ENCODE measurements around the gene KCTD18.

The KCTD18 gene

GRCh38 chr2:200446612-200447011, 63.3 kb downstream of the KCTD18 start:
- Histone ChIP-seq H3K4me3 (ENCODE audit: low read depth in 1 of 2, low read length in 1 of 2) (no peak overlapping the region), H3K9me3 (no peaks in the 10 kb centered on the region), H3K4me1 (ENCODE audit: control insufficient read depth in 1 of 2, insufficient read depth in 1 of 2, low read depth in 1 of 2, low read length in 1 of 2) (no peaks in the 10 kb centered on the region), H3K27ac (no peak overlapping the region), H3K27me3 (no peaks in the 10 kb centered on the region), H3K36me3 (no peaks in the 10 kb centered on the region)
- TF ChIP-seq CTCF (IDR thresholded peaks at IDR 0.05) = no peak

DNA sequence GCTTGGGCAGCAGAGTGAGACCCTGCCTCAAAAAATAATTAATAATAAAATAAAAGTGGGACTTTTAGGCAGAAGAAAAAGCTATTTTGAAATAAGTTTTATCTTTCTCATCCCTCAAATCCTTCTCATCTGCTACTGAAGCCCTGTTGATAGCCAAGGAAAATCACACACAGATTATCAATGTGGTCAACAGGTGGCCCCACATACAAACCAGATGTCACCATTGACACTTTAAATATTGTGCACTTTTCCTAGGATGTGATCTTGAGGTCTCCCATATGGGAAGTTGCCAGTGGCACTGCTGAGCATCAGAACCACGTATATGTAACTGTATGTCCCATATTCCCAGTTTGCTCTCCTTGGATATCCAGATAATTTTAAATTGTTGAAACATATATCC, 64.6 kb downstream of the KCTD18 start:
- H3K4me3 ChIP-seq (ENCODE audit: low read depth in 1 of 2, low read length in 1 of 2) = no peak overlapping the region
- H3K36me3 ChIP-seq = no peaks in the 10 kb centered on the region
- H3K4me1 ChIP-seq (ENCODE audit: control insufficient read depth in 1 of 2, insufficient read depth in 1 of 2, low read depth in 1 of 2, low read length in 1 of 2) = no peaks in the 10 kb centered on the region
- TF ChIP-seq CTCF (IDR thresholded peaks at IDR 0.05) = no peak
- no peaks in the 10 kb centered on the region for H3K27me3 ChIP-seq
- H3K9me3 ChIP-seq = no peaks in the 10 kb centered on the region
- H3K27ac ChIP-seq = no peak overlapping the region

DNA sequence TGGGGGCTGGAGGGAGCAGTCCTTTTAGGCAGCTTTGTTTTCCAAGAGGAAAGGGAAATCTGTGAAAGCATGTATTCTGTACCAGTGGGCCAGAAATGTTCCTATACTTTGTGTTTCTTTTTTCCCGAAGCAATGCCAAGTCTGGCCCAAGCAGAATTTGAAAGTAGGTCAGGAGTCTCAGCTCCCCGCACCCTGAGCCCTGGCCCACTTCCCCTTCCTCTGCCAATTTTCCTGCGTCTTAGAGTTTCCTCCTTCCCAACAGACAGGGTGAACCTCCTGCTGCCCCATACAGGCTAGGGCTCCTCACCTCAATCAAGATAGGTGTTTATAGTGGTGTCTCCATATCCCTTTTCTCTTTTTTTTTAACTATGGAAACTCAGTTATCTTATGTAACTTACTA, 65.3 kb downstream of the KCTD18 start:
- no peaks in the 10 kb centered on the region for H3K4me1 ChIP-seq (ENCODE audit: control insufficient read depth in 1 of 2, insufficient read depth in 1 of 2, low read depth in 1 of 2, low read length in 1 of 2)
- no peaks in the 10 kb centered on the region for H3K36me3 ChIP-seq
- no peak overlapping the region for H3K27ac ChIP-seq
- no peaks in the 10 kb centered on the region for H3K27me3 ChIP-seq
- no peaks in the 10 kb centered on the region for H3K9me3 ChIP-seq
- H3K4me3 ChIP-seq (ENCODE audit: low read depth in 1 of 2, low read length in 1 of 2) = no peak overlapping the region
- TF ChIP-seq CTCF (IDR thresholded peaks at IDR 0.05) = no peak

DNA sequence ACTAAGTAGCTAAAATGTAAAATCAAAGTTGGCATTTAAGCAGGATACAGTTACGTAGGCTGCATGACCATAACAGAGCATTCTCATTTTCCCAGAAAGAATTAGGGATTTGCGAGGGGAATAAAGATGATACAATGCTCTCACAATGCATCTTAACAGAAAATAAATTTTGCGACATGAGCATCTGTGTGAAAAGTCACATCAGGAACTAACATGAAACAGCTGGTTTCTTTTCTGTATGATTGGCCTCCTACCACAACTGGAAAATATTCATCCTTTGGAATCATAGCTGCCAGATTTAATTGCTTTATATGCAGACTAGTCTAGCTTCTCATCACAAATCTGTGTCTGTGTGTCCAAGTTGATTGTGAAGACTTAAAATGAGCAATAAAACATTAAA, 66.0 kb downstream of the KCTD18 start:
- Histone ChIP-seq H3K4me1 (ENCODE audit: control insufficient read depth in 1 of 2, insufficient read depth in 1 of 2, low read depth in 1 of 2, low read length in 1 of 2) (no peaks in the 10 kb centered on the region), H3K27ac (no peak overlapping the region), H3K9me3 (no peaks in the 10 kb centered on the region), H3K4me3 (ENCODE audit: low read depth in 1 of 2, low read length in 1 of 2) (no peak overlapping the region), H3K27me3 (no peaks in the 10 kb centered on the region), H3K36me3 (no peaks in the 10 kb centered on the region)
- TF ChIP-seq CTCF (IDR thresholded peaks at IDR 0.05) = no peak

DNA sequence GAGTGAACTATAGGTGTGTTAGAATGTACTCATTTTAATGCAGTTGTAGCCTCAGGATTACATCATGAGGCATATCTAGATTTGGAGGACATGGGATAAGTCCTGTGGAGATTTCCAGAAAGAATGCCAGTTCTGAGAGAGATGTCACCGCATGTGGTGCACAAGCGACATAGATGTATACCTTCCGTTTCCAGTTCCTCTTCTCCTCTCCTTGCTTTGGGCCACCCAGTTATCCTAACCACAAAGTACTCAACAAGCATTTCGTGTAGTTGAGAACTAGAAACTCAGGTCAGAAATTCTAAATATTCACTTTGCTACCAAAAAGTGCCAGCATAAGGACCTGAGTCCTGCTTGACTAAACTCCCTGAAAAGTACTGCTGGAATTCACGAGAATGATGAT, 66.5 kb downstream of the KCTD18 start:
- Histone ChIP-seq H3K4me3 (ENCODE audit: low read depth in 1 of 2, low read length in 1 of 2) (no peak overlapping the region), H3K9me3 (no peaks in the 10 kb centered on the region), H3K36me3 (no peaks in the 10 kb centered on the region), H3K4me1 (ENCODE audit: control insufficient read depth in 1 of 2, insufficient read depth in 1 of 2, low read depth in 1 of 2, low read length in 1 of 2) (no peaks in the 10 kb centered on the region), H3K27ac (no peak overlapping the region), H3K27me3 (no peaks in the 10 kb centered on the region)
- no peak for TF ChIP-seq CTCF (IDR thresholded peaks at IDR 0.05)

DNA sequence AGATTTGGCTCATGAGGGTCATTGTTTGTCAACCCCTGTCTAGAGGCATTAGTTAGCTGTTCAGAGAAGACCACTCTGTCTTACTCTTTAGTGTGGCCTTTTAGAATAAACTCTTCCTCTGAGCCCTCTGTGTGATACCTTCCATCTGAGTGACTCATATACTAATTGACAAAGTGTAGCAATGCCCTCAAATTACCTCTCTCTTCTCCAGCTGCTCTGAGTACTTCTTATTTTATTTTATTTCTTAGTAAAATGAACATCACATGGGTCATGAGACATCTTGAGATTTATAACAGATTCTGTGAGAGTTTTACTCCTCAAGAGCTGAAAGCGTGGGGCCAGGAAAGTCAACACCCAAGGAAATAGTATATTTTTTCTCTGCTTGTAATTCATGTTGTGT, 67.4 kb downstream of the KCTD18 start:
- Histone ChIP-seq H3K27ac (no peak overlapping the region), H3K4me3 (ENCODE audit: low read depth in 1 of 2, low read length in 1 of 2) (no peak overlapping the region), H3K9me3 (no peaks in the 10 kb centered on the region), H3K27me3 (no peaks in the 10 kb centered on the region), H3K36me3 (no peaks in the 10 kb centered on the region), H3K4me1 (ENCODE audit: control insufficient read depth in 1 of 2, insufficient read depth in 1 of 2, low read depth in 1 of 2, low read length in 1 of 2) (no peaks in the 10 kb centered on the region)
- TF ChIP-seq CTCF (IDR thresholded peaks at IDR 0.05) = no peak

All from neutrophil (primary cell).